Thoracic aorta (tissue), 2 donors: Measurements from ENCODE around the gene PRPF38A. TPM values are rescaled to one million over a fixed set of nuclear protein-coding genes. Genes with fewer than 3 reads are reported as not detected.

Experiments
- ATAC-seq: fragments of 150-250 bp; one replicate; pipeline ENCODE4 v1.8.0; 2017; ENCODE audit warnings: low read depth; ENCODE audit not compliant: insufficient number of reproducible peaks, low FRiP score
- DNase-seq: peaks from one replicate; pipeline ENCODE4 v3.0.0-alpha.2; 2020; ENCODE audit warnings: low spot score
- H3K27ac ChIP-seq, 2 donors: fragments of 200-600 bp; sonication (generic); 1 replicate in 1 of 2; 2 replicates in 1 of 2; pipeline ENCODE4 v1.5.1; 2016; ENCODE audit warnings: mild to moderate bottlenecking in 2 of 2, moderate library complexity in 2 of 2
- H3K27me3 ChIP-seq: fragments of 200-600 bp; sonication (generic); replicated peaks from 2 replicates; pipeline ENCODE4 v1.6.0; 2016; ENCODE audit warnings: mild to moderate bottlenecking; ENCODE audit not compliant: insufficient read depth
- H3K36me3 ChIP-seq: fragments of 200-600 bp; sonication (generic); one replicate; pipeline ENCODE4 v1.5.1; 2016
- H3K4me1 ChIP-seq, 2 donors: fragments of 200-600 bp; sonication (generic); 1 replicate in 1 of 2; 2 replicates in 1 of 2; pipeline versions ENCODE4 v1.5.1 to v1.6.0; 2016; ENCODE audit warnings: low read depth in 2 of 2, mild to moderate bottlenecking in 1 of 2; ENCODE audit not compliant: control insufficient read depth in 1 of 2
- H3K4me3 ChIP-seq: fragments of 200-600 bp; sonication (generic); 2 replicates; pipeline ENCODE4 v1.5.1; 2016; ENCODE audit warnings: mild to moderate bottlenecking
- H3K9me3 ChIP-seq: fragments of 200-600 bp; sonication (generic); 2 replicates; pipeline ENCODE4 v1.5.1; 2016
- CTCF ChIP-seq: fragments of 200-600 bp; sonication (generic); IDR thresholded peaks from one replicate; pipeline ENCODE4 v1.5.1; 2019; ENCODE audit warnings: antibody characterized with exemption
- total RNA-seq, 2 donors: library from RNA; depleted of rRNA; stranded (reverse); fragments of >200 nt; gene quantifications; one replicate each; pipeline versions ENCODE4 v1.1.0 to v1.2.3, GENCODE V29; 2016

The PRPF38A gene
- total RNA-seq, result 10 to 100 TPM; 18.1 to 27.4 TPM

GRCh38 chr1:52404116-52404974 is at the start of gene PRPF38A, which contains the start of gene ORC1:
TSS of gene PRPF38A (plus strand) at chr1:52404602. CDS start at chr1:52404750, 148 bp downstream.
TSS of gene ORC1 (minus strand) at chr1:52404423. CDS start at chr1:52402223, 2,200 bp downstream.
- peak; percentile 98 for ATAC-seq
- Histone ChIP-seq H3K27me3 (no peaks in the 10 kb centered on the region), H3K27ac (peak within 1 kb of the TSS; percentile 82 to 90), H3K4me3 (peak within 1 kb of the TSS; percentile 95), H3K36me3 (peaks cover 11% of the 10 kb centered on the region), H3K4me1 (peaks cover 14 to 24% of the 10 kb centered on the region in 2 donors), H3K9me3 (no peaks in the 10 kb centered on the region)
- peak; percentile 45 for TF ChIP-seq CTCF
- peak; percentile 96 for DNase-seq

- no peak for DNase-seq
- TF ChIP-seq CTCF, result no peak
- no peak overlapping the region for H3K27ac ChIP-seq
- H3K9me3 ChIP-seq, result no peaks in the 10 kb centered on the region
- no peaks in the 10 kb centered on the region for H3K4me1 ChIP-seq
- no peak for ATAC-seq
- H3K4me3 ChIP-seq, result no peak overlapping the region
- H3K36me3 ChIP-seq, result peaks cover 69% of the 10 kb centered on the region
- H3K27me3 ChIP-seq, result no peaks in the 10 kb centered on the region
Observed at GRCh38 chr1:52355436-52355835, 49.0 kb upstream of the PRPF38A start.

GRCh38 chr1:52355847-52356505 is 48.4 kb upstream of the PRPF38A start:
- H3K9me3 ChIP-seq, result no peaks in the 10 kb centered on the region
- no peaks in the 10 kb centered on the region for H3K4me1 ChIP-seq
- no peak for DNase-seq
- H3K36me3 ChIP-seq, result peaks cover 75% of the 10 kb centered on the region
- no peak for TF ChIP-seq CTCF
- no peaks in the 10 kb centered on the region for H3K27me3 ChIP-seq
- no peak for ATAC-seq
- no peak overlapping the region for H3K4me3 ChIP-seq
- H3K27ac ChIP-seq, result no peak overlapping the region

GRCh38 chr1:52356818-52357355 is 47.5 kb upstream of the PRPF38A start:
- no peaks in the 10 kb centered on the region for H3K4me1 ChIP-seq
- no peaks in the 10 kb centered on the region for H3K9me3 ChIP-seq
- H3K4me3 ChIP-seq, result no peak overlapping the region
- peaks cover 84% of the 10 kb centered on the region for H3K36me3 ChIP-seq
- no peak for TF ChIP-seq CTCF
- no peak for ATAC-seq
- DNase-seq, result no peak
- no peaks in the 10 kb centered on the region for H3K27me3 ChIP-seq
- H3K27ac ChIP-seq, result no peak overlapping the region

GRCh38 chr1:52357397-52357796 is 47.0 kb upstream of the PRPF38A start:
- no peak overlapping the region for H3K4me3 ChIP-seq
- no peaks in the 10 kb centered on the region for H3K4me1 ChIP-seq
- no peak for ATAC-seq
- no peak overlapping the region for H3K27ac ChIP-seq
- H3K36me3 ChIP-seq, result peaks cover 89% of the 10 kb centered on the region
- DNase-seq, result no peak
- H3K9me3 ChIP-seq, result no peaks in the 10 kb centered on the region
- H3K27me3 ChIP-seq, result no peaks in the 10 kb centered on the region
- no peak for TF ChIP-seq CTCF
